HEK293 (cell line): Measurements from ENCODE around the gene RND1.
A peak's percentile ranks its signal among the peaks of the same experiment; 100 is the strongest.

ENCODE experiments used
- HOXD13 ChIP-seq: sonication (generic); formaldehyde crosslinking; IDR thresholded peaks from 2 replicates; pipeline ENCODE4 v1.8.0; 2022; ENCODE audit warnings: missing genetic modification reagents, borderline replicate concordance
- KLF8 ChIP-seq: fragments of 450-650 bp; formaldehyde crosslinking; IDR thresholded peaks from 2 replicates; pipeline ENCODE4 v1.5.1; 2016; ENCODE audit warnings: missing biosample characterization, missing genetic modification characterization
- KLF9 ChIP-seq: fragments of 450-650 bp; formaldehyde crosslinking; IDR thresholded peaks from 2 replicates; pipeline ENCODE4 v1.5.1; 2016; ENCODE audit warnings: missing biosample characterization, missing genetic modification characterization, low read depth
- RBAK ChIP-seq: fragments of 450-650 bp; formaldehyde crosslinking; IDR thresholded peaks from 2 replicates; pipeline ENCODE4 v1.5.1; 2016; ENCODE audit warnings: missing biosample characterization, missing genetic modification characterization
- YY1 ChIP-seq: fragments of 450-650 bp; formaldehyde crosslinking; IDR thresholded peaks from 2 replicates; pipeline ENCODE4 v1.5.1; 2018; ENCODE audit warnings: missing biosample characterization, missing genetic modification characterization
- ZBTB6 ChIP-seq: fragments of 450-650 bp; formaldehyde crosslinking; IDR thresholded peaks from 2 replicates; pipeline ENCODE4 v1.5.1; 2017; ENCODE audit warnings: missing biosample characterization, missing genetic modification characterization
- ZFP37 ChIP-seq: fragments of 450-650 bp; formaldehyde crosslinking; IDR thresholded peaks from 2 replicates; pipeline ENCODE4 v1.5.1; 2016; ENCODE audit warnings: missing biosample characterization, missing genetic modification characterization
- ZIC2 ChIP-seq: fragments of 450-650 bp; formaldehyde crosslinking; IDR thresholded peaks from 2 replicates; pipeline ENCODE4 v1.5.1; 2016; ENCODE audit warnings: missing biosample characterization, missing genetic modification characterization
- ZNF184 ChIP-seq: fragments of 450-650 bp; IDR thresholded peaks from 2 replicates; pipeline ENCODE4 v1.5.1; 2018; ENCODE audit warnings: missing biosample characterization, mild to moderate bottlenecking, missing genetic modification characterization
- ZNF2 ChIP-seq: fragments of 450-650 bp; formaldehyde crosslinking; IDR thresholded peaks from 2 replicates; pipeline ENCODE4 v1.5.1; 2016; ENCODE audit warnings: missing biosample characterization, missing genetic modification characterization
- ZNF211 ChIP-seq: fragments of 450-650 bp; formaldehyde crosslinking; IDR thresholded peaks from 2 replicates; pipeline ENCODE4 v1.5.1; 2016; ENCODE audit warnings: low read depth, missing biosample characterization, missing genetic modification characterization
- ZNF274 ChIP-seq, 2 experiments: fragments of 200-500 bp in 1 of 2; fragments of 450-650 bp in 1 of 2; sonication (Bioruptor generic) in 1 of 2; formaldehyde crosslinking in 1 of 2; IDR thresholded peaks; 2 replicates each; pipeline versions ENCODE4 v1.5.1 to v1.6.1; 2014 to 2016; ENCODE audit warnings: borderline replicate concordance in 1 of 2, inconsistent platforms in 1 of 2, low read length in 1 of 2, missing biosample characterization in 1 of 2, missing genetic modification characterization in 1 of 2
- ZNF404 ChIP-seq: fragments of 450-650 bp; formaldehyde crosslinking; IDR thresholded peaks from 2 replicates; pipeline ENCODE4 v1.5.1; 2017; ENCODE audit warnings: missing biosample characterization, missing genetic modification characterization
- ZNF555 ChIP-seq: fragments of 450-650 bp; formaldehyde crosslinking; conservative IDR thresholded peaks from 2 replicates; pipeline ENCODE4 v1.5.1; 2017; ENCODE audit warnings: missing biosample characterization, mild to moderate bottlenecking, missing genetic modification characterization, inconsistent platforms
- ZNF560 ChIP-seq: fragments of 450-650 bp; formaldehyde crosslinking; IDR thresholded peaks from 2 replicates; pipeline ENCODE4 v1.5.1; 2017; ENCODE audit warnings: missing biosample characterization, missing genetic modification characterization, borderline replicate concordance
- ZNF600 ChIP-seq: fragments of 450-650 bp; formaldehyde crosslinking; IDR thresholded peaks from 2 replicates; pipeline ENCODE4 v1.5.1; 2016; ENCODE audit warnings: missing biosample characterization, missing genetic modification characterization
- ZNF629 ChIP-seq: fragments of 450-650 bp; formaldehyde crosslinking; IDR thresholded peaks from 2 replicates; pipeline ENCODE4 v1.5.1; 2017; ENCODE audit warnings: missing biosample characterization, missing genetic modification characterization
- ZNF639 ChIP-seq: fragments of 450-650 bp; formaldehyde crosslinking; IDR thresholded peaks from 2 replicates; pipeline ENCODE4 v1.5.1; 2016; ENCODE audit warnings: missing biosample characterization, missing genetic modification characterization
- ZNF660 ChIP-seq: fragments of 450-650 bp; IDR thresholded peaks from 2 replicates; pipeline ENCODE4 v1.5.1; 2018; ENCODE audit warnings: missing biosample characterization, mild to moderate bottlenecking, missing genetic modification characterization
- ZNF677 ChIP-seq: fragments of 450-650 bp; IDR thresholded peaks from 2 replicates; pipeline ENCODE4 v1.5.0; 2018; ENCODE audit warnings: missing biosample characterization, mild to moderate bottlenecking, missing genetic modification characterization, moderate library complexity
- ZNF76 ChIP-seq: fragments of 450-650 bp; formaldehyde crosslinking; IDR thresholded peaks from 2 replicates; pipeline ENCODE4; 2016; ENCODE audit warnings: low read depth, missing biosample characterization, missing genetic modification characterization, borderline replicate concordance
- ZNF768 ChIP-seq: fragments of 450-650 bp; formaldehyde crosslinking; IDR thresholded peaks from 2 replicates; pipeline ENCODE4 v1.5.1; 2018; ENCODE audit warnings: missing biosample characterization, mild to moderate bottlenecking, missing genetic modification characterization
- ZSCAN5A ChIP-seq: fragments of 450-650 bp; formaldehyde crosslinking; IDR thresholded peaks from 2 replicates; pipeline ENCODE4 v1.5.1; 2016; ENCODE audit warnings: missing biosample characterization, missing genetic modification characterization
- TF ChIP-seq, protein P1 (sequence below): fragments of 450-650 bp; formaldehyde crosslinking; IDR thresholded peaks from 2 replicates; pipeline ENCODE4 v1.5.1; 2016; ENCODE audit warnings: missing biosample characterization, missing genetic modification characterization
- TF ChIP-seq, protein P2 (sequence below): fragments of 450-650 bp; formaldehyde crosslinking; IDR thresholded peaks from 2 replicates; pipeline ENCODE4 v1.5.1; 2016; ENCODE audit warnings: missing biosample characterization, missing genetic modification characterization
- TF ChIP-seq, protein P3 (sequence below): fragments of 450-650 bp; formaldehyde crosslinking; IDR thresholded peaks from 2 replicates; pipeline ENCODE4 v1.5.1; 2017; ENCODE audit warnings: missing biosample characterization, missing genetic modification characterization

RND1 gene

GRCh38 chr12:48814262-48815125 lies 51.2 kb downstream of the RND1 start (continued):
- TF ChIP-seq ZIC2 (tag by site-specific recombination) (peak; percentile 86), ZNF639 (tag by site-specific recombination) (0 out of 2 replicates have a peak, but pooled peaks have one; percentile 44), KLF9 (tag by site-specific recombination) (peak; percentile 38), ZNF660 (tag by site-specific recombination) (peak; percentile 97), ZNF768 (tag by site-specific recombination) (no peak), ZBTB6 (tag by site-specific recombination) (peak; percentile 1; the same call in 1 of the 2 replicates), ZNF2 (0 out of 2 replicates have a peak, but pooled peaks have one; percentile 18), KLF8 (peak; percentile 87), ZNF184 (tag by site-specific recombination) (peak; percentile 63; the same call in 1 of the 2 replicates), ZNF211 (tag by site-specific recombination) (no peak), HOXD13 (no peak), ZNF677 (peak; percentile 16; the same call in 1 of the 2 replicates), ZNF600 (tag by site-specific recombination) (no peak; the same call in 1 of the 2 replicates), ZNF76 (tag by site-specific recombination) (peak; percentile 46; the same call in 1 of the 2 replicates), ZNF560 (tag by site-specific recombination) (no peak), ZNF274 (IDR thresholded peaks at IDR 0.05; ENCODE audit: low read length) (no peak), ZNF274 (tag by site-specific recombination; IDR thresholded peaks at IDR 0.05; ENCODE audit: borderline replicate concordance) (no peak), ZNF404 (tag by site-specific recombination) (no peak), YY1 (tag by site-specific recombination) (peak; percentile 47; the same call in 1 of the 2 replicates), ZNF629 (tag by site-specific recombination) (peak; percentile 26; the same call in 1 of the 2 replicates), ZFP37 (tag by site-specific recombination) (no peak), ZSCAN5A (tag by site-specific recombination) (peak; percentile 77; the same call in 1 of the 2 replicates), RBAK (tag by site-specific recombination) (no peak), ZNF555 (tag by site-specific recombination) (no peak)
- TF ChIP-seq, protein P1, sequence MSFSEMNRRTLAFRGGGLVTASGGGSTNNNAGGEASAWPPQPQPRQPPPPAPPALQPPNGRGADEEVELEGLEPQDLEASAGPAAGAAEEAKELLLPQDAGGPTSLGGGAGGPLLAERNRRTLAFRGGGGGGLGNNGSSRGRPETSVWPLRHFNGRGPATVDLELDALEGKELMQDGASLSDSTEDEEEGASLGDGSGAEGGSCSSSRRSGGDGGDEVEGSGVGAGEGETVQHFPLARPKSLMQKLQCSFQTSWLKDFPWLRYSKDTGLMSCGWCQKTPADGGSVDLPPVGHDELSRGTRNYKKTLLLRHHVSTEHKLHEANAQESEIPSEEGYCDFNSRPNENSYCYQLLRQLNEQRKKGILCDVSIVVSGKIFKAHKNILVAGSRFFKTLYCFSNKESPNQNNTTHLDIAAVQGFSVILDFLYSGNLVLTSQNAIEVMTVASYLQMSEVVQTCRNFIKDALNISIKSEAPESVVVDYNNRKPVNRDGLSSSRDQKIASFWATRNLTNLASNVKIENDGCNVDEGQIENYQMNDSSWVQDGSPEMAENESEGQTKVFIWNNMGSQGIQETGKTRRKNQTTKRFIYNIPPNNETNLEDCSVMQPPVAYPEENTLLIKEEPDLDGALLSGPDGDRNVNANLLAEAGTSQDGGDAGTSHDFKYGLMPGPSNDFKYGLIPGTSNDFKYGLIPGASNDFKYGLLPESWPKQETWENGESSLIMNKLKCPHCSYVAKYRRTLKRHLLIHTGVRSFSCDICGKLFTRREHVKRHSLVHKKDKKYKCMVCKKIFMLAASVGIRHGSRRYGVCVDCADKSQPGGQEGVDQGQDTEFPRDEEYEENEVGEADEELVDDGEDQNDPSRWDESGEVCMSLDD (tag by site-specific recombination) = peak; percentile 99
- TF ChIP-seq, protein P2, sequence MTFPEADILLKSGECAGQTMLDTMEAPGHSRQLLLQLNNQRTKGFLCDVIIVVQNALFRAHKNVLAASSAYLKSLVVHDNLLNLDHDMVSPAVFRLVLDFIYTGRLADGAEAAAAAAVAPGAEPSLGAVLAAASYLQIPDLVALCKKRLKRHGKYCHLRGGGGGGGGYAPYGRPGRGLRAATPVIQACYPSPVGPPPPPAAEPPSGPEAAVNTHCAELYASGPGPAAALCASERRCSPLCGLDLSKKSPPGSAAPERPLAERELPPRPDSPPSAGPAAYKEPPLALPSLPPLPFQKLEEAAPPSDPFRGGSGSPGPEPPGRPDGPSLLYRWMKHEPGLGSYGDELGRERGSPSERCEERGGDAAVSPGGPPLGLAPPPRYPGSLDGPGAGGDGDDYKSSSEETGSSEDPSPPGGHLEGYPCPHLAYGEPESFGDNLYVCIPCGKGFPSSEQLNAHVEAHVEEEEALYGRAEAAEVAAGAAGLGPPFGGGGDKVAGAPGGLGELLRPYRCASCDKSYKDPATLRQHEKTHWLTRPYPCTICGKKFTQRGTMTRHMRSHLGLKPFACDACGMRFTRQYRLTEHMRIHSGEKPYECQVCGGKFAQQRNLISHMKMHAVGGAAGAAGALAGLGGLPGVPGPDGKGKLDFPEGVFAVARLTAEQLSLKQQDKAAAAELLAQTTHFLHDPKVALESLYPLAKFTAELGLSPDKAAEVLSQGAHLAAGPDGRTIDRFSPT (tag by site-specific recombination) = peak; percentile 81
- TF ChIP-seq, protein P3, sequence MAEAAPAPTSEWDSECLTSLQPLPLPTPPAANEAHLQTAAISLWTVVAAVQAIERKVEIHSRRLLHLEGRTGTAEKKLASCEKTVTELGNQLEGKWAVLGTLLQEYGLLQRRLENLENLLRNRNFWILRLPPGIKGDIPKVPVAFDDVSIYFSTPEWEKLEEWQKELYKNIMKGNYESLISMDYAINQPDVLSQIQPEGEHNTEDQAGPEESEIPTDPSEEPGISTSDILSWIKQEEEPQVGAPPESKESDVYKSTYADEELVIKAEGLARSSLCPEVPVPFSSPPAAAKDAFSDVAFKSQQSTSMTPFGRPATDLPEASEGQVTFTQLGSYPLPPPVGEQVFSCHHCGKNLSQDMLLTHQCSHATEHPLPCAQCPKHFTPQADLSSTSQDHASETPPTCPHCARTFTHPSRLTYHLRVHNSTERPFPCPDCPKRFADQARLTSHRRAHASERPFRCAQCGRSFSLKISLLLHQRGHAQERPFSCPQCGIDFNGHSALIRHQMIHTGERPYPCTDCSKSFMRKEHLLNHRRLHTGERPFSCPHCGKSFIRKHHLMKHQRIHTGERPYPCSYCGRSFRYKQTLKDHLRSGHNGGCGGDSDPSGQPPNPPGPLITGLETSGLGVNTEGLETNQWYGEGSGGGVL (tag by site-specific recombination) = no peak; the same call in 1 of the 2 replicates
